LNCAP (cell line): Measurements from ENCODE around the gene PRKAR1B.

Experiments used
- CTCF ChIP-seq: fragments of 450-650 bp; IDR thresholded peaks from 2 replicates; pipeline ENCODE4 v1.5.1; 2017; ENCODE audit warnings: mild to moderate bottlenecking

Gene PRKAR1B

GRCh38 chr7:590731-591551 lies 136.1 kb downstream of the PRKAR1B start:
- no peak for TF ChIP-seq CTCF

- TF ChIP-seq CTCF: no peak
Observed at GRCh38 chr7:589781-590575, 137.1 kb downstream of the PRKAR1B start.

GRCh38 chr7:587767-588166 lies 139.3 kb downstream of the PRKAR1B start:
- no peak for TF ChIP-seq CTCF

GRCh38 chr7:586494-586893 lies 140.6 kb downstream of the PRKAR1B start:
- no peak for TF ChIP-seq CTCF

DNA sequence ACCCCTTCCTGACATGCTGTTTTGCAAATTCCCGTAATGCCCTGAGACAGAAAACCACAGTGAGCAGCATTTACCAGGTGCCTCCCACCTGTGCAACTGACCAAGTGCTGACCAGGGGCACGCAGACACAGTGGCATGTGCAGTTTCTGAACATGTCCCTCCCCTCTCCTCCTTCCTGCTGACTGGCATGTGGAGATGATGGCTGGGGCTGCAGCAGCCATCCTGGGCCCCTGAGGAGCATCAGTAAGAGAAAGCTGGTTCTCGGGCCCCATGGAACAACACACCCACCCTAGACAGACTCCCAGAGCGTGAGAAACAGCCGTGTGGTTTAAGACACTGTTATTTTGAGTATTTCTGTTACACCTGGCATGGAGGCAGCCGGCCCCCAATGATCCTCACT lies 141.2 kb downstream of the PRKAR1B start:
- TF ChIP-seq CTCF: no peak

- no peak for TF ChIP-seq CTCF
Observed at GRCh38 chr7:585229-585711, 141.8 kb downstream of the PRKAR1B start.

DNA sequence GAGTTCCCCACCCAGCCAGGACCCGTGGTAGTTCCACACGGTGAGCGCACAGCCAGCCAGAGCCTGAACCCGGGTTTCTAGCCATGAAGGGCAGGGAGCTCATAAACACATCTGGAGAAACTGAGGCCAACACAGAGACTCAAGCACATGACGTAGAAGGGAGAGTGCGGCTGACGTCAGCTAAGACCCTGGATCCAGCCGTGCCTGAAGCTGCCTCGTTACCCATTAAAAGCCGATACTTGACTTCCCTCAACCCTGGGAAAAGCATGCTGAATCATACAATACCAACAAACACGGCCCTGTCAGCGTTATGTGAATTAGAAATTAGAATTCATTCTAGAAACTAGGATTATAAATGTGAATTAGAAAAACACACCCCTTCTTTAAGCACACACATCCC lies 142.3 kb downstream of the PRKAR1B start:
- no peak for TF ChIP-seq CTCF
